HS-27A (cell line): Measurements from ENCODE around the gene KCNQ1.

Experiments used
- DNase-seq: peaks from one replicate; pipeline ENCODE4 v3.0.0-alpha.2; 2012; ENCODE audit warnings: low read depth, missing footprints

KCNQ1 gene

DNA sequence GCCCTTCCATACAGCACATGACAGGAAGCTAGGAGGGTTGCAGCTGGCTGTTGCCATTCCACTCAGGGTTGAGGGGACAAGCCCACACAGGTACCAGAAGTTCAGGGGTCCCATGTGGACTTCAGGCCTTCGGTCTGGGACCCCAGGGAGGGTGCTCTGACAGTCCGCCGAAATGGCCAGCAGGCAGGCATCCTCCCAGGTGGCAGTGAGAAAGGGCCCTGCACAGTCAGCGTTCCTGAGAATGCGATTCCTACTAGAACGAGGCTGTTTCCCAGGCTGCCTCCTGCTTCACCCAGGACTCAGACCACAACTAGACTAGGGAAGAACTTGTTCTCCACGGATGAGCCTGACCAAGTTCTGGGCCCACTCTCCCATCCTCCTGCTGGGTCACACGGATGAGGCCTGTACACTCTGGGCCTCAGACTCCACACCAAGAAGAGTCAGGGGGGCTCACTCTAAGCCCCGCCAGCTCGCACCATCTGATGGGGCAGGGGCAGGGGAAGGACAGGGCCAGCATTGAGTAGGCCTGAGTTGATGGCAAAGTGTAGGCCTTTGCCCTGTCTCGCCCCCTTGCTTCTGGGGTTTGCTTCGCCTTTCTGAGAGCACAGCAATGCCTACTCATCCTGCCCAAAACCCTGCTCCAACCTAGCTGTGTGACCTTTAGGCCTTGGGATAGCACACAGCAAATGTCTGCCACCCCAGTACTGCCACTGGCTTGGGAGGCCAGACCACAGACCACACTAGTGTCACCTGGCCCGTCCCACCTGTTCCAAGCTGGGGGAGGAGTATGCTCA lies 241.0 kb downstream of the KCNQ1 start:
- DNase-seq = no peak

DNA sequence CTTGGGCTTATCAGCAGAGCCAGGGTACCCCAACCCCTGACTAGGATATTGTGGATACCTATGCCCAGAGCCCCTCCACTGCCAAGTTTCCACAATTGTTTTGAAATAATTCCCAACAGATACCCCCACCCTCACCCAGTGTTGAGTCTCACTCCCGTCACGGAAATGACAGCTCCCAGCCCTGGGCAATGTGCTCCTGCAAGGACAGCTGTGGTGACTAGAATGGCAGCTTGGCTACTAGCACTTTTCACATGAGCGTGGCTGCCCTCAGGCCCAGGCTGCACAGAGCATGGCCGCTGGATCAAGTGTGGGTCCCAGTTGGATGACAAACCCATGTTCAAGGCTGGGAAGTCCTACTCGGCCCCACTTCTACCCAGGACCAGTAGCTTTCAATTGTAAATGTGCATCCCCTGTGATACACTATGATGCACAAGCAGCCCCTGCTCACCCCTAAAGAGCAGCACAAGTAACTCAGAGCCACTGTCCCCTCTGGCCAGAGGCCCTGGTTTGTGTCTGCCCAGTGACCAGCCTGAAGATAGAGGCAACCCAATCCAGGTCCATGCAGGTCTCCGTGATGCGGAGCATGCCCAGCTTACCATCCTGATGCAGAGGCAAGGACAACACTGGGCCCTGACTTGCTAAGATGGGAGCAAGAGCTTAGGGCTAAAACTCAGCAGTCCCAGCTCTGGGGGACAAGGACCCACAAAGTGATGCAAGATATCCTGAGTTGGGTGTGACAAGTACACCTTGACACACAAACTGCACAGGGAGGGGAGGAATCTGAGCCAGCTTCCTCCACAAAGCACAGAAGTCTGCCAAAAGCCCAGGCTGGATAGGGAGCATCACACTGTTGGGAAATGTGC lies 241.8 kb downstream of the KCNQ1 start:
- DNase-seq = no peak

DNA sequence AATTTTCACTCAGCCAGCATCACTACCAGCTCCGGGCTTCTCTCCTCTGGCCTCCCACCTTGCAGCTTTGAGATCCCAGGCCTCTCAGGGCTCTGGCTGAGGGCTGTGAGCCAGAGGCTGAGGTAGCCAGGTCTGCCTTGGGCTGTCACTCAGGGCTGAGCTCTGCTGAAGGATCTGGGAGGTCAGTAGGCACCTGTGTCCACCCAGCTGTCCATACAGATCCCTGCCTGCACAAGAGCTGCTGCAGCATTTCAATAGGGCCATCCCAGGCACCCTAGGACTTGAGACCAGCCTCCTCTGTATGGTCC lies 242.4 kb downstream of the KCNQ1 start:
- no peak for DNase-seq

DNA sequence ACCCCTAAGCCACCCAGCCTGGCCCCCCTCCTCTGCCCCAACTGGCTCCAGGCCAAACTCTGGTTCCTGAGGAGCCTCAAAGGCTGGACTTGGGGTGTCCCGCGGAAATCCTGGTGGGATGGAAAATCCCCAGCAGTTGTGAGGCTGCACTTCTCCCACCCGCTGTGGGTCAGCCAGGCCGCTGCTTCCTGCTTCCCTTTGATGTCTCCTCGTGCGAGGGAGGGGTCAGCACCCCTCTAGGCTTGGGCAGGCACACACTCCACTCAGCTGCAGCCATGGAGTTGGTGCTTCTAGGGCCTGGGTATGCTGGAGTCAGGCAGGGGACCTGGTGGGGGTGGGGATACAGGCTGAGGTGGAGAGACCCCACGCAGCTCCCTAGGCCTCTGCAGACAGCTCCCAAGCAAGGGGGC lies 243.0 kb downstream of the KCNQ1 start:
- DNase-seq = no peak

DNA sequence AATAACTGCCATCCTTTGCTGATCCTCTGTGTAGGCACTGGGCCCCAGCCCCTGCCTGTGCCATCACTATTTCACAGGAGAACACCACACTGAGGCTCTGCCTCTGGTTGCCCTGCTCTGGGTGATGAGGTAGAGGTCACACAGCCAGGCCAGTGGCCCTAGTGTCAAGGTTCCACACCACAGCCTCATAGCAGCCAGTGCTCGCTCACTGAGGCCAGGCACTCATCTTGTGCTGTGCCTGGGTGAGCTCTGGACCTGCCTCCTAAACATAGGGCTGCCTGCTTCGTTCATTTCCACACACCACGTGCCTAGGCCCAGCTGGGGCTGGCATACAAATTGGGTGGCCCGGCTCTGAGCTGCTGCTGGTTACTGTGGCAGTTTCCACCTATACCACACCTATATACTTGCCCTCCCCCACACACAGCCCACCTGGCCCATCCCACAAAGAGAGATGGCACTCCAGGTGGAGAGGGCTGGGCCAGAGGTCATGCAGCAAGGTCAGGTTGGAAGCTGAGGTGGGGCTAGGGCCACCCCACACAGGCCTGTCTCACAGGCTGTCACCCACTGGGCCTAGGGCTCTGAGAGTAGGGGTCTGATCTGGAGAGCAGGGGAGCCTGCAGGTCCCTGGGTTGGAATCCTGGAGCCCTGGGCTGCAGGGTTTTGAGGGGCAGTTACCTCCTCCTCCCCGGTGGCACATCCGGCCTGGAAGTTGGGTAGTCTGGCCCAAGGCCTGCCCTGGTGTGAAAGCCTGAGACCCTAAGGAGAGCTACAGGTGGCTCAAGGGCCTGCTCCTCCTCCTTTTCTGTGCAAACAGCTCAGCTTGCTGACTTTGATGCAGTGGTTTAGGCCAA lies 243.8 kb downstream of the KCNQ1 start:
- DNase-seq = no peak

DNA sequence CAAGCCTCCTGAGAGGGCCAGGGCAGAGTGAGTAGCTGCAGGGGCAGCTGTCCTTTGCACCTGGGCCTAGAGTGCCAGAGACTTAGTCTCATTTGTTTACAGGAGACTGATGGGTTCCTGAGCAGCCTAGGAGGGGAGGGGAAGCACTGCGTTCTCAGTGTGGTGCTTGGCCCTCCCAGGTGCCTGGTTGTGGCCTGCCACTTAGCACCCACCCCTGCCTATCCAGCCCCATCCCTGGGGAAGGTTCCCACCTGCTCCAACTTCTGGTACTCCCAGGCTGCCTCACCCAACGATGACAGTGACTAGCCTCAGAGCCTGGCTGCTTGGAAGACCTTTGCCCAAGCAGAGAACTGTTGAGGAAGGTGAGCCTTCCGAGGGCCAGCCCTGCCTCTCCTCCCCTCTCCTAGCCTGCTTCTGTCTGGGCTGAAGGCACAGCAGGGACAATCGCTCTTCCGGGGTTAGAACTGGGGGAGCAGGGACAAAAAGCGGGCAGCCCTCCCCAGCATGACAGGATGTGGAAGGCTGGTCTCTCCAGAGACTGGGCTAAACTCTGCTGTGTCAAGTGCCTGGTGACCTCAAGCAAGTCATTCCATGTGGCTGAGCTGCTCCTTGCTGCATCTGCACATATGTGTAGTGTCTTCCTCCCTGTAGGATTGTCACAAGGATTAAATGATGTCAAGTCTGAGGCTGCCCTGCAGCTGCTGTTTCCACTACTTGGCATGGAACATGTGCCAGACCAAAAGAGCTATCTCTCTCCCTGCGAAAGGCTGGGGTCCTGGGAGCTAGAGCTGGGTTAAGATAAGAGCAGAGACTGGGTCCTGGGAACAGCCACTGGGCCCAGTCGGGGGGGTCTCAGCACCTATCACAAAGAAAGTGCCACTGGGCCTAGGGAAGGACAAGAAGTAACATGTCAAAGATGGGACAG lies 245.1 kb downstream of the KCNQ1 start:
- DNase-seq = no peak

DNA sequence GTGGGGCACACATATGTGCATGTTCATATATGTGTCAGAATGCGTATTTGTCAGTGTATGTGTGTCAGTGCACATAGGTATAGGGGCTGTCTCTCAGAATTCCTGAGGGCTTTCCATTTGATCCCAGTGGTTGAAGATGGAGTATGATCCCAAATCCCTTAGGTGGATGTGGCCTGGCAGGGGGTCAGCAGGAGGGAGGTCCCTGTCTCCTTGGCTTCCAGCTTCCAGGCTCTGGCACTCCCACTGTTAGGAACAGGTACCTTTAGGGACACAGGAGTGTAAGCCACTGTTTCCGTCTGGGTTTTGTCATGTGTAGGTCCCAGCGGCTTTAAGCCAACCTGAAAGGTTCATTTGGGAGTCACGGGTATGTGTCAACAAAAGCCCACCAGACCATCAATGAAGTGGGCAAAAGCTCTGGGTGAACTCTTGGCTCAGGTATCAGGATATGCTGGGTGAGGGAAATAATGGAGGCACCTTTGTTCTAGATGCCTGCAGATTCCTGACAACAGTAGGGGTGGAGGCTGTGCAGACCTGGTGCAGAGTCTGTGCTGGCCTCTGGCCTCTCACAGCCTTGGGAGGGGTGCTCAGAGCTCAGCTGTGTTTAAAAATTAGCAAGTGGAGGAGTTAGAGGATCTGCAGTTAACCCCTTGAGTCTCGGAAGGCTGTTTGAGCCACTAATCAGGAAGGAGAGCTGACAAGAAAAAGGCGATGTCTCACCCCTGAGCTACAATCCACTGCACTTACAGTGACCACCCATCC lies 246.0 kb downstream of the KCNQ1 start:
- DNase-seq = no peak

DNA sequence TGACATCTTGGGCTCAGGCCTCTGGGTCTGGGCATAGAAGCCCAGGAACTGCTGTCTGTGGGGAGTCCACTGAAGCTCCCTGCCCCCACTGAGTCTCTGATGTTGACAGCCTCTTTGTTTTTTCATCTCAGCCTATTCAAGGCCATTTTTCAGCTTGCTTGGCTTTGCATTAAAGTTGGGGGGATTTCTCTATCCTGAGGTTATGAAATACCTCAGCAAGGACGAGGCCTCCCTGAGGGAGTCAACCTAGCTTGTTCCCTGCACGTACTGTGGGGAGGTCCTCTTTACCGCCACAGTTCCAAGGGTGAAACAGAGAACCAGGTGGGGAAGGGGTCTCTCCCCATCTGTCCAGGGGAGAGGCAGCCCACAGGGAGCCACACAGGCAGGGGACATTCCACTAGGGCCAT lies 246.6 kb downstream of the KCNQ1 start:
- DNase-seq = no peak

DNA sequence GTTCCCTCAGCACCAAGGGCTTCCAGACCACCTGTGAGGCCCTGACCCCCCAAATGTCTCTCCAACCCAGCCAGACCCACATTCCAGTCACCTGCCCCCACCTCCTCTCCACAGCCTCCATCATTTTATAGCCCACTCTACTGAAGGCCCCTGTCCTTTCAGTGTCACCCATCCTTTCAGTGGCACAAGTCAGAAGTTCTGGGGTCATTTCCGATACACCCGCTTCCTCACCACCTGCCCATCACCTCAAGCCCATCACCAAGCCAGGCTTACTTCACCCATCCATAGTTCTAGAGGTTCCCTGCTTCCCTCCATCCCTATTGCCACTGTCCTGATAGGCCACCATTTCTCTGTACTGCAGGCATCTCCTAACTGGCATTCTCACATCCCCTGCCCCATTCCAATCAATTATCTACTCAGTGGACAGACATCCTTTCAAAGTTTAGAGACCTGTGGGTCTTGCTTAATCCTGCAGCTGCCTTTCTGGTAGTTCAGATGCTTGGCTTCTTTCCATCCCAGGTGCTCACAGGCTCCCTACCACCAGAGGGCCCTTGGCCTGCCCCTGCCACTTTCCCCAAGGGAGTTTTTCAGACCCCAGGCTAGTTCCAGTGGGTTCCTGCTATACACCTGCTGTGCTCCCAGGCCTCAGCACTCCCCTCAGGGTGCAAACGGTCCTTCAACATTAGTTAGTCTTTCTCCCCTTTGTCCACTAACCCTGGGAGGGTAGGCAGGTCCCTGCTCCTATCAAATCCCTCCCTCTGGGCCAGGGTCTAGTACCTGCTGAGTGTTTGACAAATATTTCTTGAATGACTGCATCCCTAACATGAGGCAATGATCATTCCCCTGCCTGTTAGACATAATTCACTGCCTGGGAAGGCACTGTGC lies 247.4 kb downstream of the KCNQ1 start:
- no peak for DNase-seq

DNA sequence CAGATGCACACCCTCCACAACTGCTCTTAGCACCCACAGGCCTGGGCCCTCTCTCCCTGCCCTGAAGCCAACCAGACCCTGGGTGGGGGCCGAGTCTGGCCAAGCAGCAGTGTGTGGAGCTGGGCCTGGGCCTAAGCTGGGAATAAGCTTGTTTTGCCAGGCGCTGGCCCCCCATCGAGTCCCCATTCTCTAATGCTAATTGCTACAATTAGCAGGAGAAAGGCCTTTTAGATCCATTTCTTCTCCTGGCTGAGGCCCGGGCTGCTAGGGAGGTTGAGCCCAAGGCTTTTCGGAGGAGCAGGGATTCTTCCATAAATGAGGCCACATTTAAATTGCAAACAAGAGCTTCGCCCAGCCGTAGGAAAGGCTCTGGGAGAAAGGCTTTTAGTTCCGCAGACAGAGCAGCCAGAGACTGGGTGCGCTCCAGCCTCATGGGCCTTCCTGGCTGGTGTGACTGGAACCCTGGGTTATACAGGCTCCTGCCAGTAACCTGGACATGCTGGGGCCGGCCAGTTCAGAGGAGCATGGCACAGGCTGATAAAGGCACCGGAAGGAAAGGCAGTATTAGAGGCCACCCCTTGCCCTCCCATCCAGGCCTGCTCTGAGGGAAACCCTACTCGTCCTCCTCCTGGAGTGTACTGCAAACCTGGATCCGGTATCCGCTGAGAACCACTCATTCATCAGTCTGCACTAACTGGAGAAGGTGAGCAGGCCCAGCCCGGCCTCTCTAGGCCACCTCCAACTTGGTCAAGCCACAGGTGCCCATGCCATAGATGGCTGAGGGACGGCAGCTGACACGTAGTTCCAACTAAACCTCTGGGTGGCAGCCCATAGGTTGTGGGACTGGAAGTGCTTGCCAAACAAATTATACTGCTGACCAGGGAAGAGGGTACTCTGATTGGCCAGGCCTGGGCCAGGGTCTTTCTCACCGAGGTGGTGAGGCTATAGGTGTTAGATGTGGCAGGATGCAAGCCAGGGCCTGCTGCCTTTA lies 248.8 kb downstream of the KCNQ1 start:
- DNase-seq = no peak

DNA sequence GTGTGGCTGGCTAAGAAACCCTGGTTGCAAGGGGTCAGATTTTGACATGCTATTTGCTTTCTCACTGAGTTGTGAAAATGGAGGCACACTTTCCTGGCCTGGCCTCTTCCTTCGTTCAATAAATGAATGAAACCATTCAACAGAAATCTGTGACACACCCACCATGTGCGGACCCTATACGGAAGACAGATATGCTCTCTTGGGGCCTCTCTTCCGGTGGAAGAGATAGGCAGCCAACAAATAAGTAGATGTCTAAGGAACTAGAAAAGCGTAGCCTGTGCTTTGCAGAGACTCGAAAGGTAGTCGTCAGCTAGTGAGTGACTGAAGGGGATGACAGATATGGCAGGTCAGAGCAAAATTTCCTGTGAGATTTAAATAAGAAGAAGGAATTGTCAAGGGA lies 249.7 kb downstream of the KCNQ1 start:
- no peak for DNase-seq

DNA sequence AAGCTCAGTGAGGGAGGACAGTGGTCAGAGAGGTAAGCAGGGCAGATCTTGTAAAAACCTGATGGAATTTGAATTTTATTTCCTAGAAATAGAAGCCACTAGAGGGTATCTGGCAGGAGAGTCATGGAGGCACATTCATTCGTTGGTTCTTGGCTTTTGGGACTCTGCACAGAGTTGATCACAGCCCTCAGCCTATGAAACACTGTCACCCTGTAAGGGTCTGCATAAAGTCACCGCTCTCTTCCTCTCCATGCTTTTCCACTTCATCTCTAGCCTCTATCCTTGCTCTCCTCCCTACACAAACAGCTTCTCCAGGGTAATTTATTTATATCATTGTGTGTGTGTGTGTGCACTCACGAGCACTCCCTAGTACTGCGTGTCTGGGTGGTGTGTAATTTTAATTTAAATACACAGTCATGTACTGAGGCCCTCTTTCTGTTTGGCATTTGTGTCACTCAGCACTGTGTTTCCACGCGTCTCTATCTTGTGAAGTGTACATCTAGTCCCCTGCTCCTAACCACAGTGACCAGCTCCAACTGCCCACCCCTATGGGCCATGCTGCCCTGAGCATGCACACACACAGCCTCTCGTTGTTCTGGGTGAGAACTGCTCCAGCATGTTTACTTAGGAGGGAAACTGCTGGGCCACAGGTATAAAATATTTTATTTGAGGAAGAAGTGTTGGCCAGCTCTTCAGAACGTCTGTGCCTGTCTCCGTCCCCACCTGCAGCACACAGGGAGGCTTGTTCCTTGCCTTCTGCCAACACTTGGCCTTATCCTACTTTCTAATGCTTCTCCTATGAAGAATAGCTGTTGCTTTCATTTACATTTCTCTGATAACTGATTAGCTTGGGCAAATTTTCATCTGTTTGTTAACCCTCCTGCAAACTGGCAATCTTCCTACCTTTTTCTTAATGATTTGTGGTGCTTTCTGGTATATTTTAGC lies 250.5 kb downstream of the KCNQ1 start:
- DNase-seq = no peak

DNA sequence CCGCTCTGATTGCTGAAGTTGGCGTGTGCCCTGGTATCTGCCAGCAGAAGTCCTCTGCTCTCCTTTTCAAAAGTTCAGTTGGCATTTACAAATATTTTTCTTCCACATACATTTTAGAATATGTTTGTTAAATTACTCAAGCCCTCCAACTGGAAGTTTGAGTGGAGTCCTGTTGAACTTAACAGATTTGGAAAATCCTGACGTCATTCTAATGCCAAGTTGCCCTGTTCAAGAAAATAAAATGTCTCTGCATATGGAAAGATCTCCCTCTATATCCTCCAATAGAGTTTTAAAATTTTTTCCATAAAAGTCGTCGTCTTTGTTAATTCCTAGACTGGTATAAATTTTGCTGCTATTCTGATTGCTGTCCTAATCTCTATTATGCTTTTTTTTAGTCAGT lies 251.6 kb downstream of the KCNQ1 start:
- no peak for DNase-seq

DNA sequence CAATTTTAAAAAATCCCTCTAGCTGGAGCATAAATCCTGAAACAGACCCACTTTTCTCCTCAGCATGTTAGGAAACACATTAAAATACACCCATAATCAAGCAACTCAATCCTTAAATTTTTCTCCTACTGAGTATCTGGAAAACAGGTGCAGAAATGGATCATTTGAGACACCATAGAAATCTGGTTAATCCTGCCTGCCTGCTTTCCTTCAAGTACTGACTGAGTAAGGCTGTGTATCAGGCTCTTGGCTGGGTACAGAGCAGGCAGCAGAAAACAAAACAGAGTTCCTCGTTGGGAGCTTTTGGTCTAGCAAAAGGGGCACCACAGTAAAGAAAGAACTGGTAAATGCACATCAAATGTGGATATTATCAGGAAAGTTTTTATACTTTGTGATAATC lies 253.1 kb downstream of the KCNQ1 start:
- no peak for DNase-seq

DNA sequence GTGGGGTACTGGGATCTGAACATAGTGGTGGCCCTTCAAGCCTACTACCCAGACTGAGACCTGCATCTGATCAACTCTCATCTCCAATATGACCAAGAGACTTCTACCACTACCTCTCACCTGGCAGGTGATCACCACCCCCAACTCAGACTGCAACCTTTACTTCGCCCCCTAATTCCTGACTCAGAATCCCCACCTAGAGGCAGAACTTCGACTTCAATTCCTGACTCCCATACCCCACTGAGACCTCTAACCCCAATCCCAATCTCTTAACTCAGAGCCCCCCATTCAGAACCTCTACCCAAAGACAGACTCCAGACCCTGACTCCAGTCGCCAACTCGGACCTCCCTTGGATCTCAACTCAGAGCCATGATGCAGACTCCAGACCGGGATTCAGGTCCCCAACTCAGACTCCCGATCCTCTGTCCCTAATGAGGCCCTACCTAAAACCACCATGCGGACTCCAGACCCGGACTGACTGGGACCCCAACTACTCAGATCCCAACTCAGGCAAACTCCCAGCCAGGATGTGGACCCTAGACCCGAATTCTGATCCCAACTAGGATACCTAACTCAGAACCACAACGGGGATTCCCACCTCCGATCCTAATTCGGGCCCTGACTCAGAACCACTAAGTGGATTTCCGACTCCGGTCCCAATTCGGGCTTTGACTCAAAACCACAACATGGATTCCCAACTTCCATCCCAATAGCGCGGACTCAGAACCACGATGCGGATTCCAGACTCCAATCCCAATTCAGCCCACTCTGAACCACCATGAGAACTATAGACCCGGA lies 253.8 kb downstream of the KCNQ1 start:
- no peak for DNase-seq

DNA sequence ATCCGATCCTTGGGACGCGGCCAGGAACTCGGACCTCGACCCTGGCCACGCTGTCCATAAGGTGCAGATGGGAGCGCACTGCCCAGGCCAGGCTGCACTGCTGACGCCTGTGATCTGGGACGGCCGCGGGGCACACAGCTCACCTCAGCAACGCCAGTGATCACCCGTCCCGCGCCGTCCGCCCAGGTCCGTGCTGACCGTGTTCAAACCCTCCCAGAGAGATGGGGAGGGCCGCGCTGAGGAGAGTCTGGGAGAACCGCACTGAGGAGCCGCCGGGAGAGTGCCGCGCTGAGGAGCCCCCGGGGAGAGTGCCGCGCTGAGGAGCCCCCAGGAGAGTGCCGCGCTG lies 254.3 kb downstream of the KCNQ1 start:
- no peak for DNase-seq
